Stimulated activated CD8-positive, alpha-beta memory T cell treated with anti-CD3 and anti-CD28 coated beads, Interleukin-12 subunit alpha, Interleukin-12 subunit beta, amount 100 ng/mL, for 24 hours (primary cell): ENCODE results near the gene FDX2.
"Not testable (repeated sequence)": the region's sequence is repeated elsewhere in the genome, so short reads cannot be mapped to it uniquely, and the experiment has no call there.

Experiments used
- DNase-seq: peaks from one replicate; pipeline ENCODE4 v3.0.0-alpha.2; 2020; ENCODE audit errors: extremely low read depth

FDX2 gene

DNA sequence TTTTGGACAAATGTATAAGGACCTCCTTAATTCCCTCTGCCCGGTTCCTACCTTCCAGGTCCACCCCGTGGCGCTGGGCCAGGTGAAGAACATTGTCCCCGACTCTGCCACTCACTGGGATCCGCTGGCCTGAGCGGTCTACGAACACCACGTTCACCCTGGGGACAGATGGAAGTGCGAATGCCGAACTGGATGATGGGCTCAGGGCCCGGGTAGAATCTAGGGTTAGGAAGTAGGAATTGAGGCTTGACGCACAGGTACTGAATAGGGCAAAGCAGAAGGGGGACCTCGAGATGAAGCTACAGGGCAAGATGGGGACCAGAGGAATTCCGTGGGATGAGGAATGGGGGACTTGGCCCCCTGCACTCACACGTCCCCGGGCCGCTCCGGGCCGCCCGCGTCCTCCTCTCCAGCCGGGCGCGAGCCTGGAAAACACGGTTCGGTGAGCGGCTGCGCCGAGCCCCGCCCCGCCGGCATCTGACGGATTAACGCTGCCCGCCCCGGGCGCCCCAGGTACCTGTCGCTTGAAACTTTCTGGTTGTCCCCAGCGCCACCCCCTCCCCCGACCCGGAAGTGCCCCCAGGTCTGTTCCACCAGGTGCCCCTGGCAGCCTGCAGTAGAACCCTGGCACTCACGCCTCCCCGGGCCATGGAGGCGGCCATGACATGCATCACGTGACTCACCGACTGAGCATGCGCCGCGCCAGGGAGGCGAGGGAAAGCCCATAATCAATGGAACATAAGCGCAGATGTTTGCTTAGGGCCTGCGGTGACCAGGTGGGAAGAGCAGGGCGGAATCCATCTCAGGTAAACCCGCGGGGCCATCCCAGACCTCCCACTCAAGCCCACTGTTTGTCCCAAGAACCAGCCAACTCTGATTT lies at the start of gene FDX2:
FDX2 (minus strand) TSS at position 681 of the 880 bp plus-strand sequence; CDS start at position 662, 19 bp downstream.
- DNase-seq, result peak; percentile 77

DNA sequence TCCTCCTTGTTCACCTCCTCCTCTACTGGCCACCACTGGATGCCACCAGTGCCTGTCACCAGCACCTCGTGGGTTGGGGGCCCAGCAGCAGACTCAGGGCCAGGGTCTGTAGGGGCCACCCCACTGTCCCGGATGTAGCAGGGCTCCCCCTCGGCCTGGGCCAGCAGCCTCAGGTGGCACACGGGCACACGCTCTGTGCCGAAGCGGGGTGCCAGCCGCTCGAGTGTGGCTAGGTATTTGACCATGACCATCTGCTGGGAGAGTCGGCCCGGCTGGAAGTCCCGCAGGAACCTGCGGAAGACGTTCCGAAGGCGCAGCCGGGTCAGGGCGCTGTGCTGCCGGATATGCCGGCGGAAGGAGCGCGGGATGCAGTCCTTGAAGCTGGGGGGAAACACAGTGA lies 49.7 kb upstream of the FDX2 start:
- DNase-seq, result no peak

DNA sequence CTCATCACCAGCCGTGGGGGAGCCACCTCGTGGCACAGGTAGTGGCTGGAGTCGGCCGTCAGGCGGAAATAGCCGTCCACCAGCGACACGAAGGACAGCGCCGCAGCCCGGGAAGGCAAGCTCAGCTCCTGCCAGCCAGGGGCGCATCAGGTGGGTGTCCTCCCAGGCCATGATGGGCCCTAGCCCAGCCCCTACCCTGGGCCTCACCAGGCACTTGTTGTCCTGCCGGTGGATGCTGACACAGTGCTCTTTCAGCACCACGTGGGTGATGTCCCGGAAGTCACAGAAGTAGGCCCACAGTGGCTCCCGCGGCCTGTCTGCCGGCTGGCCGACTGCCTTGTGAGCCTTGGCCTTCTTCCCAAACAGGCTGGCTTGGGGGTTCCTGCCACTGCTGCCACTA lies 48.8 kb upstream of the FDX2 start:
- DNase-seq, result no peak

DNA sequence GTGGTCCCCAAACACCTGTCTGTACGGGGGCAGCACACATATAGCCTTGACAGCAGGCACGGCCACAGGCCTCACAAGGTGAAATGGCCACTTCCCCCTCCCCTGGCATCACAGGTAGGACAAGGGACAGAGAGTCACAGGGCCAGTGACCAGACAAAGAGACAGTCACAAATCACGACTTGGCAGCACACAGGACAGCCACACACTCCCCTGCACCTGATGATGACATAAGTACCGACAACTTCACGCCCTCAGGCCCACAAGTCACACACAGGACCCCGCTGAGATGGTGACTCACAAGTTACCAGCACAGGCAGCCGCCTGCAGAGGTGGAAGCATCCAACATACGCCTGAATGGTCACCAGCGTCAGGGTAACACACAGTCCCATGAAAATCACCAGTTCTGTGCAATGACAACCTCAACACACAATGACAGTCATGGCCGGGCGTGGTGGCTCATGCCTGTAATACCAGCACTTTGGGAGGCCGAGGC lies 48.0 kb upstream of the FDX2 start:
- DNase-seq, result no peak

DNA sequence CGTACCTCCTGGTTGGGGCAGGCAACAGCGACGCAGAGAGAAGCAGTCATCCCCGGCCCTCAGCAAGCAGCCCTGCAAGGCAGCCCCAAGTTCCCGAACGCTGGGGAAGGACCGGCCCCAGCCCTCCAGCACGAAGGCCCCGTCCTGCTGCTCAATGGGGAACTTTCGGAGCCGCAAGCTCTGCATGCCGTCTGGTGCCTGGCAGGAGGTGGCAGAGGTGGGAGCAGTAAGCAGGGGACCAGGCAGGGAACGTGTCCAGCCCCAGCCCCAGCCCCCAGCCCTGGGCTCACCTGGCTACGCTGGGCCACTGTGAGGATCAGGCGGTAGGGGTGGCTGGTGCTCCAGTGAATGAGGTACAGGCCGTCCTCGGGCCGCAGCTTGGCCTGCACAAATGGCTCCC lies 46.4 kb upstream of the FDX2 start:
- DNase-seq, result no peak

DNA sequence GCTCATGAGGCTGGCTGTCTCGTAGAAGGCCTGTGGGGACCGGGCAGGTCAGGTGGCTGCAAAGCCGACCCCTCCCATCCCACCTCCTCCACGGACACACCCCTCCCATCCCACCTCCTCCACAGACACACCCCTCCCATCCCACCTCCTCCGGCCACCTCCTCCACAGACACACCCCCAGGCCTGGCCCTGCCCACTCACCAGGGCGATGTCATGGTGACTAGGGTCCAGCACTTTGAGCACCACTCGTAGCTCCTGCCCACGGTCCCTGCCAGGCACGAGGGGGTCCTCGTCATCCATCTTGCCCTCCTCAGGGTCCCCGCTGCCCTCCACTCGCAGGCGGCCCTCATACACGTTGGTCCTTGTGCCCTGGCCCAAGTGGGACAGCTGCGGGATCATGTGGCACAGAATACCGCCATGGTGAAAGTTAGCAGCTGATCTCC lies 45.8 kb upstream of the FDX2 start:
- DNase-seq, result no peak

GRCh38 chr19:10356431-10356830 lies 40.6 kb upstream of the FDX2 start:
- DNase-seq, result no peak

DNA sequence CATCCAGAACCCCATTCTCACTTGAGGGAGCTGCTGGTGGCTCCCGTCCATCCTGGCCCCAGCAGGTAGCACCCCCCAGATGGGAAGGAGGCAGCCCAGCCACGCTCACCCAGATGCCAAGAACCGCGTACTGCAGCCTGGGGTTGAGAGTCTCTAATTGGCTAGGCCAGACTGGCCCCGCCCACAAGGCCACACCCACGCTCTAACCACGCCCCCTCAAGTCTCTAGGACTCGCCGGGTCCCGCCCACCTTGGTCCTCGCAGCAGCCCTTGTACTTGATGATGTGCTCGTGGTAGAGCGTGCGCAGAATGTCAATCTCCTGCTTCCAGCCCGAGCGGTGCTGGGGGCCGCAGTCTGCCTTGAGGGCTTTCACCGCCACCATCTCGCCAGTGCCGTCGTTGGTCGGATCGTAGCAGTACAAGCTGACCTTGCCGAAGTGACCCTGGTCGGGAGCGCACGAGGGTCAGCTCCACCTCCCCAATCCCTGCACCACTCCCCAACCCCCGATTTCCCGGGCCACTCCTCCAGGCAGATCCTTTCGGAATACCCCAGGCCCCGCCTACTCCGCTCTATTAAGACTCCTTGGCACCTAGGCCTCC lies 38.1 kb upstream of the FDX2 start:
- DNase-seq, result no peak

- no peak for DNase-seq
These were observed 37.2 kb upstream of the FDX2 start for GRCh38 chr19:10352764-10353671.

GRCh38 chr19:10346509-10346908 lies 30.7 kb upstream of the FDX2 start:
- DNase-seq, result no peak

DNA sequence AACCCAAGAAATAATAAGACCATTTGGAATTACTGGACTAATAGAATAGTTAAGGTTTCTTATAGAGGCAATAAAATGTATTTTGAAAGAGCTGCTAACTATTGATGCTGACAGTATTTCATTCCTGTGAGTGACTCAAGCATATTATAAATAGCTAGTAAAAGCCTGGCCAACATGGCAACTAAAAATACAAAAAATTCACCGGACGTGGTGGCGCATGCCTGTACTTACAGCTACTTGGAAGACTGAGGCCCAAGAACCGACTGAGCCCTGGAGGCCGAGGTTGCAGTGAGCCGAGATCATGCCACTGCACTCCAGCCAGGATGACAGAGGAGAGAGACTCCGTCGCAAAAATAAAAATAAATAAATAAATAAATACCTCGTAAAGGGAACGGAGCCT lies 29.0 kb upstream of the FDX2 start:
- DNase-seq, result no peak

DNA sequence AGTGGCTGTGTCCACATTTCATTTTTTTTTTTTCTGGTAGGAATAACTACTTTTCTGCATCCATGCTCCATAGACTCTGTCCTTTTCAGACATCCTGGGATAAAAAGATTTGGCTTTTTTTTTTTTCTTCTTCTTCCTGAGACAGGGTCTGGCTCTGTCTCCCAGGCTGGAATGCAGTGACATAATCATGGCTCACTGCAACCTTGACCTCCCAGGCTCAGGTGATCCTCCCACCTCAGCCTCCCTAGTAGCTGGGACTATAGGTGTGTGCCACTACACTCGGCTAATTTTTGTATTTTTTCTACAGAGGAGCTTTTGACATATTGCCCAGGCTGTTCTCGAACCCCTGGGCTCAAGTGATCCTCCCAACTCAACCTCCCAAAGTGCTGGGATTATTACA lies 27.7 kb upstream of the FDX2 start:
- no peak for DNase-seq

DNA sequence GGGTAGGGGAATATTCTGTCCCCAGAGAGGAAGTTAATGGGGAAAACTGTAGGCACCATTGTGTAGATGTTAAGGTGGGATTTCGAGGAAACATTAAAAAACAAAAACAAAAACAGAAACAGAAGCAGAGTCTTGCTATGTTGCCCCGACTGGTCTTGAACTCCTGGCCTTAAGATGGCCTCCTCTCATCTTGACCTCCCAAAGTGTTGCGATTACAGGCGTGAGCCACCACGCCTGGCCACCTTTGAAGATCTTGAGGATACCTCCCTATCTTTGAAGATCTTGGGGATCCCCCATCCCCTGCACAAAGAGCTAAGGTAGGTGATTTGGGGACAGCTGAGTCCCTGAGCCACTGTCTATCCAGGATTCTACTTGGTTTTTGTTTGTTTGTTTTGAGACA lies 24.2 kb upstream of the FDX2 start:
- no peak for DNase-seq

- no peak for DNase-seq
These were observed 23.7 kb upstream of the FDX2 start, which contains the start of gene ICAM3 for GRCh38 chr19:10339380-10339960. Gene ICAM3 (minus strand): TSS chr19:10339624. CDS start chr19:10339614, 10 bp downstream.

DNA sequence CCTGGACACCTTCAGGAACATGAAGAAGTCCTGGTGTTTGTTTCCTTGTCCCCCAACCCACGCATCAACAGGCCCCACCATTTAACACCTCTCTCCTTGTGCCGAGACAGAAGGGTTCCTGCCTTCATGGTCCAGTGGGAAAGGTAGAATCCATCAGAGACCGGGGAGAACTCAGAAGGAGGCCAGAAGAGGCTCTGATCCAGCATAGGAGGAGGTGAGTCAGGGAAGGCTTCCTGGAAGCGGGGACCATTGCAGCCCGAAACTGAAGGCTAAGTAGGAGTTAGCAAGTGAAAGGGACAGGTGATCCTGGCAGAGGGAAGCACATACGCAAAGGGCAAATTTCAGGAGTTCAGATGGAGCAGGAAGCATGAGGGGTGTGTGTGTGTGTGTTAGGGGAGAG lies 23.1 kb upstream of the FDX2 start:
- no peak for DNase-seq

DNA sequence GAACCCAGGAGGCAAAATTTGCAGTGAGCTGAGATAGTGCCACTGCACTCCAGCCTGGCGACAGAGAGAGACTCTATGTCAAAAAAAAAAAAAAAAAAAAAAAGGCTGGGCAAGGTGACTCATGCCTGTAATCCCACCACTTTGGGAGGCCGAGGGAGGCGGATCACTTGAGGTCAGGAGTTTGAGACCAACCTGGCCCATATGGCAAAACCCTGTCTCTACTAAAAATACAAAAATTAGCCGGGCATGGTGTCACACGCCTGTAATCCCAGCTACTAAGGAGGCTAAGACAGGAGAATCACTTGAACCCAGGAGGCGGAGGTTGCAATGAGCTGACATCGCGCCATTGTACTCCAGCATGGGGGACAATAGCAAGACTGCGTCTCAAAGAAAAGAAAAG lies 20.9 kb upstream of the FDX2 start:
- DNase-seq, result not testable (repeated sequence)

DNA sequence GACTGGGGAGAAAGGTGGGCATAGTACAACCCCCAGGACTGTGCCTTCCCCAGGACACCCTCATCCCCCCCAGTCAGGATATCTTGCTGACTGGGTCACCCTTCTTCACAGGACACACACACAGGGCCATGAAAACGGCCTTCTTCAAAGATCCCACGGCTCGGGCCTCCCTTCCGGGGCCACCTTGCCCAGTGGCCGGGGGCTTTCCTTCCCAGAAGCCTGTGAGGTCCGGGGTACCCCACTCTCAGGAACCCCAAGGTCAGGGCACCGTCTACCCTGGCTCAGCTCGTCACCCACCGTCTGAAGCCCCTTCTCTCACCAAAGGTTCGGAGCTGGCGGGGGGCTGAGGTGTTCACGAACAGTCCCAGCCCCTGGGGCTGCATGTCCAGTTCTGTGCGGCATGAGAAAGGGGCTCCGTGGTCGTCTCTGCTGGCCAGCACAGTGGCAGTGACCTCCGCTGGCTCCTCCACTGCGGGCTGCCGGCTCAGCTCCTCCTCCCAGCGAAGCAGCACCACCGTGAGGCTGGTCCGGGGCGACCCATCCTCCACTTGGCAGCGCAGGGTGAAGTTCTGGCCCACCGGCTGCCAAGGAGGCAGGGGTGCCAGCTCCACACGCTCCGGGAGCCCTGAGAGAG lies 19.7 kb upstream of the FDX2 start:
- DNase-seq, result no peak

GRCh38 chr19:10334588-10335351 lies 19.0 kb upstream of the FDX2 start:
- no peak for DNase-seq

DNA sequence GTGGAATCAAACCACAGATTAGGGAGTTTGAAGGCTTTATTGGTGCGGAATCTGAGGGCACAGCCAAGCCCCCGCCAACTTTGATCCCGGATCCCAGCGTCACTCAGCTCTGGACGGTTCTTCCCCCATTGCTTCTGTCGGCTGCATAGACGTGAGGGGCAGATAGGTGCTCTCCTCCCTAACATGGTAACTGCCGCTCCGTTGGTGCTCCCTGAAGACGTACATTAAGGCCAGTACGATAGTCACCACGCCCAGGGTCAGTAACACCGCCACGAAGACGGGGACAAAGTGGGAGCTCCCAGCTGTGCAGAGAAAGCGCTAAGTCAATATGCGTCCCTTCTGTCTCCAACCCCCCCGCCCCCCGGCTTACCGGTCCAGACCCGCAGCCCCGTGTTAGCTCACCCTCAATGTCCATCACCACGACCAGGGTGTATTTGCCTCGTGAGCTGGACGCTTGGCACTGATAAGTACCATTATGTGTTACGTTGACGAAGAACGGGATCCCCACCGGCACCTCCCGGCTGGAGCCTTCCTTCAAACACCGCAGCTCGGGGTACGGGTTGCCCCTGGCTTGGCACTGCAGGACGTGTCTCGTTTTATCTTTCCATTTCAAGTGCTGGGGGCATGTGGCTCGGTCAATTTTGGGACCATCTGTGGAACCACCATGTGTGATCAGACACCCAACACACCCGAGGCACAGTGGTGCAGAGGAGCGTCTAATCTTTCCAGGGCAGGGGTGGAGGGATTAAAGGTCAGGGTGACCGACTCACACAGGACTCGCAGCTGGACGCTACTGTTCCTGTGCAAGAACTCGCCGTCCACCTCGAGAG lies 18.2 kb upstream of the FDX2 start:
- no peak for DNase-seq
